Hepatocyte (in vitro differentiated cells): ENCODE data around the gene PTPN6. TPM values are rescaled to one million over a fixed set of nuclear protein-coding genes. Genes with fewer than 3 reads are reported as not detected.

ENCODE experiments used
- DNase-seq: peaks from one replicate; pipeline ENCODE4 v3.0.0-alpha.2; 2016; ENCODE audit warnings: low spot score
- H2AFZ ChIP-seq: fragments of 200-600 bp; sonication (generic); 2 replicates; pipeline ENCODE4 v1.6.0; 2016; ENCODE audit warnings: antibody characterized with exemption, mild to moderate bottlenecking
- H3K27ac ChIP-seq: fragments of 200-600 bp; sonication (generic); 2 replicates; pipeline ENCODE4 v1.5.1; 2016; ENCODE audit warnings: mild to moderate bottlenecking
- H3K27me3 ChIP-seq: fragments of 200-600 bp; sonication (generic); 2 replicates; pipeline ENCODE4 v1.6.1; 2016
- H3K36me3 ChIP-seq: fragments of 200-600 bp; sonication (generic); replicated peaks from 2 replicates; pipeline ENCODE4 v1.5.1; 2016; ENCODE audit warnings: low read depth; ENCODE audit not compliant: insufficient read depth
- H3K4me1 ChIP-seq: fragments of 200-600 bp; sonication (generic); 2 replicates; pipeline ENCODE4 v1.5.1; 2016; ENCODE audit warnings: mild to moderate bottlenecking, moderate library complexity; ENCODE audit not compliant: insufficient read depth
- H3K4me2 ChIP-seq: fragments of 200-600 bp; sonication (generic); 2 replicates; pipeline ENCODE4 v1.6.0; 2016
- H3K4me3 ChIP-seq: fragments of 200-600 bp; sonication (generic); 2 replicates; pipeline ENCODE4 v1.5.1; 2016; ENCODE audit warnings: mild to moderate bottlenecking
- H3K79me2 ChIP-seq: fragments of 200-600 bp; sonication (generic); 2 replicates; pipeline ENCODE4 v1.6.0; 2017; ENCODE audit warnings: mild to moderate bottlenecking
- H3K9me2 ChIP-seq: fragments of 200-600 bp; sonication (generic); replicated peaks from 2 replicates; pipeline ENCODE4 v1.6.0; 2017; ENCODE audit warnings: mild to moderate bottlenecking; ENCODE audit not compliant: insufficient read depth
- H3K9me3 ChIP-seq: fragments of 200-600 bp; sonication (generic); 2 replicates; pipeline ENCODE4 v1.5.1; 2016; ENCODE audit warnings: low read depth, mild to moderate bottlenecking
- H4K20me1 ChIP-seq: fragments of 200-600 bp; sonication (generic); 2 replicates; pipeline ENCODE4 v1.6.0; 2016; ENCODE audit warnings: mild to moderate bottlenecking; ENCODE audit not compliant: insufficient read depth, poor library complexity, severe bottlenecking
- CTCF ChIP-seq: fragments of 200-600 bp; sonication (generic); IDR thresholded peaks from 2 replicates; pipeline ENCODE4 v1.5.1; 2016; ENCODE audit warnings: antibody characterized with exemption, mild to moderate bottlenecking; ENCODE audit not compliant: poor library complexity
- EZH2 ChIP-seq: fragments of 200-600 bp; sonication (generic); IDR thresholded peaks from 2 replicates; pipeline ENCODE4 v1.6.1; 2016; ENCODE audit warnings: antibody characterized with exemption, mild to moderate bottlenecking, borderline replicate concordance
- EZH2phosphoT487 ChIP-seq: fragments of 200-600 bp; sonication (generic); IDR thresholded peaks from one replicate; pipeline ENCODE4 v1.6.1; 2018; ENCODE audit warnings: antibody characterized with exemption, mild to moderate bottlenecking, low read depth, moderate library complexity; ENCODE audit not compliant: unreplicated experiment, severe bottlenecking
- WGBS: methylation state at CpG from one replicate; pipeline ENCODE4 v1.1.6; 2016; ENCODE audit warnings: low lambda C conversion rate; ENCODE audit errors: missing lambda C conversion rate; 5-methylcytosine and 5-hydroxymethylcytosine counted together
- polyA plus RNA-seq: library from polyadenylated mRNA; unstranded; fragments of >200 nt; fragmentation: Nextera tagmentation; extraction: Ambion mirVana; gene quantifications from 2 replicates; pipeline ENCODE4 v1.2.1, GENCODE V29; 2016
- total RNA-seq: library from RNA; depleted of rRNA; stranded (reverse); fragments of >200 nt; gene quantifications from 2 replicates; pipeline ENCODE4 v1.2.3, GENCODE V29; 2014

Gene PTPN6
- total and polyA plus RNA-seq, 2 experiments from 2014 or later: 14.5 to 20.8 TPM

GRCh38 chr12:6917491-6918231 lies 33.5 kb upstream of the PTPN6 start:
- TF ChIP-seq EZH2phosphoT487 (no peak), CTCF (no peak), EZH2 (no peak)
- 84% methylated on average over 11 of the region's 14 CpGs for WGBS

GRCh38 chr12:6919588-6919987 lies 31.6 kb upstream of the PTPN6 start:
- Histone ChIP-seq H3K79me2 (no peaks in the 10 kb centered on the region), H3K9me2 (no peaks in the 10 kb centered on the region), H3K27ac (no peak overlapping the region), H4K20me1 (no peaks in the 10 kb centered on the region), H3K4me1 (peaks cover 7% of the 10 kb centered on the region), H3K4me3 (no peak overlapping the region), H3K4me2 (no peak overlapping the region), H3K27me3 (peaks cover 4% of the 10 kb centered on the region), H3K9me3 (no peaks in the 10 kb centered on the region), H2AFZ (no peak overlapping the region), H3K36me3 (no peaks in the 10 kb centered on the region)
- no peak for TF ChIP-seq EZH2
- TF ChIP-seq EZH2phosphoT487: no peak
- no peak for TF ChIP-seq CTCF
- DNase-seq: no peak
- WGBS: 78% methylated on average over 7 of the region's 7 CpGs

More at GRCh38 chr12:6917491-6918231, 33.5 kb upstream of the PTPN6 start:
- Histone ChIP-seq H3K27ac (no peak overlapping the region), H3K4me2 (no peak overlapping the region), H3K4me1 (peaks cover 11% of the 10 kb centered on the region), H3K36me3 (no peaks in the 10 kb centered on the region), H3K4me3 (no peak overlapping the region), H2AFZ (no peak overlapping the region), H3K9me2 (no peaks in the 10 kb centered on the region), H3K9me3 (no peaks in the 10 kb centered on the region), H3K27me3 (peaks cover 15% of the 10 kb centered on the region), H3K79me2 (no peaks in the 10 kb centered on the region), H4K20me1 (no peaks in the 10 kb centered on the region)
- no peak for DNase-seq

DNA sequence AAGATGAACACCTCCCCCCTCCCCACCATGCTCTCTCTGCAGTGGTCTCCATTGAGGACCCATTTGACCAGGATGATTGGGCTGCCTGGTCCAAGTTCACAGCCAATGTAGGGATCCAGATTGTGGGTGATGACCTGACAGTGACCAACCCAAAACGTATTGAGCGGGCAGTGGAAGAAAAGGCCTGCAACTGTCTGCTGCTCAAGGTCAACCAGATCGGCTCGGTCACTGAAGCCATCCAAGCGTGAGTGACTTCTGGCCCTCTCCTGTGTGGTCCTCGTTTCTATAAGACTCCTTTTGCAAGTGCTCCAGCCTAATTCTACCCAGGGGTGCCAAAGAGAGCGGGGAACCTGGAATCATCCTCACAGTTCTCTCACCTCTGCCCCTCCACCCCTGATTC lies 29.6 kb upstream of the PTPN6 start:
- no peak overlapping the region for H3K4me3 ChIP-seq
- no peak overlapping the region for H3K27ac ChIP-seq
- WGBS: 92% methylated on average over 7 of the region's 7 CpGs
- no peaks in the 10 kb centered on the region for H3K36me3 ChIP-seq
- no peak for TF ChIP-seq EZH2
- no peak for TF ChIP-seq EZH2phosphoT487
- no peak for TF ChIP-seq CTCF
- H2AFZ ChIP-seq: no peak overlapping the region
- H3K27me3 ChIP-seq: no peaks in the 10 kb centered on the region
- H3K4me1 ChIP-seq: peaks cover 22% of the 10 kb centered on the region
- H3K9me3 ChIP-seq: no peaks in the 10 kb centered on the region
- H3K4me2 ChIP-seq: no peak overlapping the region
- DNase-seq: no peak
- H3K9me2 ChIP-seq: no peaks in the 10 kb centered on the region
- no peaks in the 10 kb centered on the region for H4K20me1 ChIP-seq
- peaks cover under 1% of the 10 kb centered on the region for H3K79me2 ChIP-seq
